PFSK-1 (cell line): ENCODE results near the gene GRK5.

Experiments
- POLR2AphosphoS5 ChIP-seq: IDR thresholded peaks from 2 replicates; pipeline ENCODE4 v1.6.1; 2012; ENCODE audit warnings: low read depth, mild to moderate bottlenecking, control low read depth, low read length, moderate library complexity
- REST ChIP-seq, 2 experiments: IDR thresholded peaks; 2 replicates each; pipeline versions ENCODE4 v1.6.1 to v1.8.0; 2011 to 2012; ENCODE audit warnings: low read depth in 2 of 2, low read length in 2 of 2, control low read depth in 1 of 2, inconsistent platforms in 1 of 2, mild to moderate bottlenecking in 1 of 2, moderate library complexity in 1 of 2; ENCODE audit not compliant: insufficient read depth in 1 of 2
- SIN3A ChIP-seq: IDR thresholded peaks from 2 replicates; pipeline ENCODE4 v1.6.1; 2012; ENCODE audit warnings: mild to moderate bottlenecking, low read length, moderate library complexity, borderline replicate concordance; ENCODE audit not compliant: insufficient read depth

DNA sequence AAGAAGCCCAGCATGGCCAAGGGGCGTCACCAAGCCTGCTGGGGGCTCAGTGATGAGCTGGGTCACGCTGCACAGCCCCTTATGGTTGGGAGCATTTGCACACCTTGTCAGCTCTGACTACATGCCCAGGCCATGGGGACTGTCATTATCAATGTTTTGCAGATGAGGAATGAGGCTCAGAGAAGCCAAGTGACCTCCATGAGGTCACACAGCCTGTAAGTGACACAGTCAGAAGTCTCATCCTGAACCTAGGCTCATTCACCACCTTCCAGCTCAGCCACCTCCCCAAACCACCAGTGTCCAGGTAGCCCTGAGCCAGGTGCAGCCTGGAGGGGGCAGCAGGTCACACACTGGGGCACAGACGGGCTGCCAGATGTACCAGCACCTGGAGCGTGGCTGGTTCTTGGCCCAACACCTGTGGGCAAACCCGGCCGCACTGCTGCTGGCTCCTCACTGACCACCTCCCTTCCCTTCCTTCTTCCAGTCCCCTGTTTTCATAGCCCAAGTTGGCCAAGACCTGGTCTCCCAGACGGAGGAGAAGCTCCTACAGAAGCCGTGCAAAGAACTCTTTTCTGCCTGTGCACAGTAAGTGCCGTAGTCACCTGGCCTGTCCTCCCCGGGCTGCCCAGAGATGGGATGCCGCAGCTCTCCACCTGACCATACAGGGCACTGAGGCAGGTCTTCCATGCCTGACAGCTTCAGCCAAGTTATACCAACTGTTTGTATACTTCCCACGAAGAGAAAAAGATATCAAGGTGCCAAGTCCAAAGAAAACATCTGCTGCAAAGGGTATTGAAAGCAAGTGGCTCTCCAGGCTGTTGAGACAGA, 215.5 kb downstream of the GRK5 start:
- no peak for TF ChIP-seq POLR2AphosphoS5
- no peak for TF ChIP-seq SIN3A
- no peak for TF ChIP-seq REST (IDR thresholded peaks at IDR 0.05; ENCODE audit: insufficient read depth in 1 of 2, low read depth in 2 of 2, low read length in 2 of 2)
